CD14-positive monocyte (primary cell): ENCODE results near the gene XPO4. TPM values are rescaled to one million over a fixed set of nuclear protein-coding genes. Genes with fewer than 3 reads are reported as not detected.

ENCODE experiments used
- DNase-seq, 3 donors: peaks; one replicate each; pipeline ENCODE4 v3.0.0-alpha.2; 2011 to 2022
- H2AFZ ChIP-seq: 2 replicates; pipeline ENCODE4 v1.6.0; 2012; ENCODE audit warnings: mild to moderate bottlenecking, low read depth, low read length, inconsistent platforms; ENCODE audit not compliant: insufficient read depth, poor library complexity, severe bottlenecking
- H3K27ac ChIP-seq, 2 donors: 1 replicate in 1 of 2; 2 replicates in 1 of 2; pipeline ENCODE4 v1.5.1; 2012 to 2013; ENCODE audit warnings: low read length in 2 of 2, control low read depth in 1 of 2, inconsistent platforms in 1 of 2, low read depth in 1 of 2, mild to moderate bottlenecking in 1 of 2
- H3K27me3 ChIP-seq, 2 donors: one replicate each; pipeline versions ENCODE4 v1.6.0 to v1.6.1; 2011 to 2013; ENCODE audit warnings: low read length in 2 of 2; ENCODE audit not compliant: control insufficient read depth in 2 of 2, insufficient read depth in 2 of 2
- H3K36me3 ChIP-seq, 2 donors: replicated peaks in 1 of 2; 1 replicate in 1 of 2; 2 replicates in 1 of 2; pipeline versions ENCODE4 v1.5.1 to v1.6.1; 2012 to 2013; ENCODE audit warnings: low read length in 2 of 2, control low read depth in 1 of 2, inconsistent platforms in 1 of 2, mild to moderate bottlenecking in 1 of 2; ENCODE audit not compliant: insufficient read depth in 2 of 2, control insufficient read depth in 1 of 2
- H3K4me1 ChIP-seq, 2 donors: 1 replicate in 1 of 2; 2 replicates in 1 of 2; pipeline versions ENCODE4 v1.5.1 to v1.6.1; 2012 to 2013; ENCODE audit warnings: low read length in 2 of 2, control low read depth in 1 of 2, inconsistent platforms in 1 of 2, mild to moderate bottlenecking in 1 of 2, moderate library complexity in 1 of 2; ENCODE audit not compliant: insufficient read depth in 2 of 2, control insufficient read depth in 1 of 2
- H3K4me2 ChIP-seq: replicated peaks from 2 replicates; pipeline ENCODE3; 2012; ENCODE audit warnings: low read length, moderate library complexity, mild to moderate bottlenecking; ENCODE audit not compliant: poor library complexity, severe bottlenecking; ENCODE audit errors: extremely low read depth
- H3K4me3 ChIP-seq, 3 experiments: fragments of 200-600 bp in 1 of 3; sonication (generic) in 1 of 3; replicated peaks in 1 of 3; 1 replicate in 2 of 3; 2 replicates in 1 of 3; pipeline ENCODE4 v1.5.1; 2011 to 2013; ENCODE audit warnings: low read length in 3 of 3, mild to moderate bottlenecking in 3 of 3, control low read depth in 2 of 3, low read depth in 2 of 3, inconsistent platforms in 1 of 3, moderate library complexity in 1 of 3
- H3K79me2 ChIP-seq: 2 replicates; pipeline ENCODE4 v1.6.0; 2012; ENCODE audit warnings: mild to moderate bottlenecking, control low read depth, inconsistent platforms, low read length, moderate library complexity; ENCODE audit not compliant: insufficient read depth
- H3K9ac ChIP-seq: 2 replicates; pipeline ENCODE4 v1.6.0; 2017; ENCODE audit warnings: low read length, mild to moderate bottlenecking; ENCODE audit not compliant: insufficient read depth, poor library complexity, severe bottlenecking
- H3K9me3 ChIP-seq, 2 donors: replicated peaks in 1 of 2; 1 replicate in 1 of 2; 2 replicates in 1 of 2; pipeline versions ENCODE4 v1.5.1 to v1.6.1; 2012 to 2013; ENCODE audit warnings: low read length in 2 of 2, control low read depth in 1 of 2; ENCODE audit not compliant: control insufficient read depth in 1 of 2, insufficient read depth in 1 of 2
- H4K20me1 ChIP-seq: 2 replicates; pipeline ENCODE4 v1.6.0; 2012; ENCODE audit warnings: mild to moderate bottlenecking, low read length, control low read depth, moderate library complexity; ENCODE audit not compliant: insufficient read depth
- H3K27ac Mint-ChIP-seq, 7 donors: one replicate each; pipeline ENCODE4 v1.8.0; 2020; ENCODE audit warnings: mild to moderate bottlenecking in 7 of 7, mixed read lengths in 7 of 7, moderate library complexity in 6 of 7, inconsistent platforms in 2 of 7
- H3K27me3 Mint-ChIP-seq, 3 donors: one replicate each; pipeline ENCODE4 v1.8.0; 2021 to 2022; ENCODE audit warnings: low read depth in 3 of 3, mild to moderate bottlenecking in 3 of 3, mixed read lengths in 3 of 3, moderate library complexity in 3 of 3, inconsistent platforms in 1 of 3
- H3K36me3 Mint-ChIP-seq, 2 donors: one replicate each; pipeline ENCODE4 v1.8.0; 2020; ENCODE audit warnings: mixed read lengths in 2 of 2, inconsistent platforms in 1 of 2, mild to moderate bottlenecking in 1 of 2
- H3K4me1 Mint-ChIP-seq: one replicate; pipeline ENCODE4 v1.8.0; 2020; ENCODE audit warnings: mild to moderate bottlenecking, mixed read lengths
- H3K4me3 Mint-ChIP-seq, 2 donors: one replicate each; pipeline ENCODE4 v1.8.0; 2020; ENCODE audit warnings: mild to moderate bottlenecking in 2 of 2, mixed read lengths in 2 of 2, moderate library complexity in 1 of 2
- H3K9me3 Mint-ChIP-seq, 7 donors: one replicate each; pipeline ENCODE4 v1.8.0; 2020 to 2022; ENCODE audit warnings: mixed read lengths in 7 of 7, mild to moderate bottlenecking in 6 of 7, moderate library complexity in 6 of 7, inconsistent platforms in 2 of 7
- CTCF ChIP-seq: fragments of 200-600 bp; IDR thresholded peaks from one replicate; pipeline ENCODE4 v1.8.0; 2022; ENCODE audit warnings: antibody characterized with exemption, mild to moderate bottlenecking
- WGBS: methylation state at CpG from one replicate; pipeline ENCODE4 v1.1.5; 2013; ENCODE audit warnings: missing lambda C conversion rate; ENCODE audit not compliant: insufficient coverage; 5-methylcytosine and 5-hydroxymethylcytosine counted together
- intact Hi-C, 2 donors: fragments of 100-400 bp; cut with micrococcal nuclease; formaldehyde crosslinking; loops; one replicate each; pipeline versions ENCODE4 v1.15.0 to v1.15.1; 2023
- polyA plus RNA-seq, 3 donors: library from polyadenylated mRNA; depleted of rRNA in 1 of 3; unstranded in 2 of 3; stranded (reverse) in 1 of 3; fragments of 300-500 nt in 2 of 3; fragments of >200 nt in 1 of 3; fragmentation: Illumina TruSeq in 2 of 3; gene quantifications; 1 replicate in 2 of 3; 2 replicates in 1 of 3; pipeline ENCODE4 v1.2.3, GENCODE V29; 2012 to 2021

XPO4 gene
- polyA plus RNA-seq, 3 donors: 2.9 to 4.4 (median 4.0) TPM

DNA sequence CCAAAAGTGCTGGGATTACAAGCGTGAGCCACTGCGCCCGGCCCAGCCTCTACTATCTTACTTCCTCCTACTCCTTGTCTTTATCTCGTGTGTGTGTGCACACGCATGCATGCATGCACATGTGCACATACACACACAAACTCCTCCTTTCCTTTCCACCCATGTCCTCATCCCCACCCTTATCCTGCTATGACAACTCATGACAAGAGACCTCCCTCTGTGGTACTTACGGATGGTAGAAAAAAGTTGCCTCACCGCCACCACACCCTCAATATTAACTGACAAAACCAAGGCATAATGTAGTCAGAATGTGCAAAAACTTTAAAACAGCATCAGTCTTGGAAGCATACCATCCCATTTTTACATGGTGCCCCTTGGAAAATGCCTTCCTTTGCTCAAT, 112.9 kb downstream of the XPO4 start:
- H3K27ac ChIP-seq: no peak overlapping the region
- H3K9me3 Mint-ChIP-seq: no peaks in the 10 kb centered on the region
- peaks cover 0 to 1% (median 0%) of the 10 kb centered on the region in 3 donors for H3K27me3 Mint-ChIP-seq
- no peaks in the 10 kb centered on the region for H3K9me3 ChIP-seq
- H3K27ac Mint-ChIP-seq: peak overlapping the region in 1 of 7 donors; percentile 11
- H3K9ac ChIP-seq: no peak overlapping the region
- H3K4me3 ChIP-seq: no peak overlapping the region
- H3K4me2 ChIP-seq: no peak overlapping the region
- no peaks in the 10 kb centered on the region for H4K20me1 ChIP-seq
- 96% methylated on average over 5 of the region's 7 CpGs for WGBS
- no peaks in the 10 kb centered on the region for H3K27me3 ChIP-seq
- H3K4me1 Mint-ChIP-seq: peaks cover 4% of the 10 kb centered on the region
- no peak overlapping the region for H3K4me3 Mint-ChIP-seq
- peaks cover 46 to 68% of the 10 kb centered on the region in 2 donors for H3K36me3 Mint-ChIP-seq
- TF ChIP-seq CTCF: no peak
- no peaks in the 10 kb centered on the region for H3K4me1 ChIP-seq
- H2AFZ ChIP-seq: no peak overlapping the region
- intact Hi-C loops: no loop called here
- DNase-seq: no peak
- H3K36me3 ChIP-seq: peaks cover 31 to 66% of the 10 kb centered on the region in 2 donors
- H3K79me2 ChIP-seq: no peaks in the 10 kb centered on the region

- no peaks in the 10 kb centered on the region for H3K79me2 ChIP-seq
- Mint-ChIP-seq H3K4me3 (no peak overlapping the region), H3K9me3 (no peaks in the 10 kb centered on the region), H3K36me3 (peaks cover 42 to 61% of the 10 kb centered on the region in 2 donors), H3K4me1 (peaks cover 4% of the 10 kb centered on the region), H3K27me3 (peaks cover 0 to 1% (median 0%) of the 10 kb centered on the region in 3 donors), H3K27ac (peak overlapping the region in 1 of 7 donors; percentile 20)
- H3K36me3 ChIP-seq: peaks cover 30 to 66% of the 10 kb centered on the region in 2 donors
- H2AFZ ChIP-seq: no peak overlapping the region
- no peak overlapping the region for H3K4me3 ChIP-seq
- no peak overlapping the region for H3K9ac ChIP-seq
- H3K9me3 ChIP-seq: no peaks in the 10 kb centered on the region
- TF ChIP-seq CTCF: no peak
- no peaks in the 10 kb centered on the region for H4K20me1 ChIP-seq
- no peaks in the 10 kb centered on the region for H3K4me1 ChIP-seq
- no CpG with 5 or more reads among the region's 1 CpG for WGBS
- intact Hi-C loops: no loop called here
- no peak overlapping the region for H3K27ac ChIP-seq
- no peaks in the 10 kb centered on the region for H3K27me3 ChIP-seq
- H3K4me2 ChIP-seq: no peak overlapping the region
- DNase-seq: no peak
Observed at GRCh38 chr13:20788312-20788711, 114.2 kb downstream of the XPO4 start.
